Skin of body (tissue), 1 donor: Measurements from ENCODE around the gene KIAA0040. TPM values are rescaled to one million over a fixed set of nuclear protein-coding genes. Genes with fewer than 3 reads are reported as not detected.

Source experiments
- total RNA-seq: library from RNA; depleted of rRNA; stranded (reverse); fragments of >200 nt; gene quantifications from one replicate; pipeline ENCODE4 v1.2.3, GENCODE V29; 2014

Gene KIAA0040
- total RNA-seq, 1 donor from 2014 or later = 8.7 TPM

Other genes with a start within 250 kb of the KIAA0040 start
- gene CACYBP, start 192.8 kb downstream of the KIAA0040 start, total RNA-seq = 169 TPM
- gene MRPS14, start 169.4 kb downstream of the KIAA0040 start, total RNA-seq = 30.3 TPM
- 2.9 TPM for gene TNN, start 124.9 kb downstream of the KIAA0040 start, total RNA-seq